GM19438 (cell line): Measurements from ENCODE around the gene RPL12.
A peak's percentile ranks its signal among the peaks of the same experiment; 100 is the strongest.
"Not testable (repeated sequence)": the region's sequence is repeated elsewhere in the genome, so short reads cannot be mapped to it uniquely, and the experiment has no call there.

Experiments used
- ATAC-seq: cut with Tn5 transposase; IDR thresholded peaks from one replicate; pipeline ENCODE4 v1.9.1; 2021; ENCODE audit warnings: low read depth; ENCODE audit not compliant: unreplicated experiment

The RPL12 gene

GRCh38 chr9:127470662-127471061, 19.5 kb upstream of the RPL12 start:
- no peak for ATAC-seq

- ATAC-seq = no peak
These were observed 16.4 kb upstream of the RPL12 start for GRCh38 chr9:127467621-127468020.

- ATAC-seq = not testable (repeated sequence)
These were observed 15.3 kb upstream of the RPL12 start for GRCh38 chr9:127466407-127466917.

GRCh38 chr9:127463911-127464310, 12.7 kb upstream of the RPL12 start:
- no peak for ATAC-seq

GRCh38 chr9:127463382-127463781, 12.2 kb upstream of the RPL12 start:
- no peak for ATAC-seq

- ATAC-seq = no peak
These were observed 7.7 kb upstream of the RPL12 start for GRCh38 chr9:127458921-127459320.

GRCh38 chr9:127457191-127457878, 6.1 kb upstream of the RPL12 start:
- ATAC-seq = no peak

GRCh38 chr9:127455324-127455992, 4.3 kb upstream of the RPL12 start:
- no peak for ATAC-seq

- ATAC-seq = no peak
These were observed 1.5 kb upstream of the RPL12 start for GRCh38 chr9:127452691-127453090.

GRCh38 chr9:127451858-127452656, 851 bp upstream of the RPL12 start:
- ATAC-seq = no peak

- peak; percentile 13 for ATAC-seq
These were observed 327 bp upstream of the RPL12 start for GRCh38 chr9:127451608-127451857.

- no peak for ATAC-seq
These were observed 904 bp downstream of the RPL12 start for GRCh38 chr9:127450243-127450760.

GRCh38 chr9:127449332-127449966, 1.8 kb downstream of the RPL12 start:
- no peak for ATAC-seq

GRCh38 chr9:127448112-127448805, 2.9 kb downstream of the RPL12 start:
- ATAC-seq = no peak

GRCh38 chr9:127447416-127448111, 3.6 kb downstream of the RPL12 start:
- no peak for ATAC-seq

GRCh38 chr9:127446713-127447415, 4.3 kb downstream of the RPL12 start:
- no peak for ATAC-seq

- ATAC-seq = no peak
These were observed 5.1 kb downstream of the RPL12 start for GRCh38 chr9:127445851-127446712.
